ENCODE data around the gene CLINT1.

CLINT1 gene

DNA sequence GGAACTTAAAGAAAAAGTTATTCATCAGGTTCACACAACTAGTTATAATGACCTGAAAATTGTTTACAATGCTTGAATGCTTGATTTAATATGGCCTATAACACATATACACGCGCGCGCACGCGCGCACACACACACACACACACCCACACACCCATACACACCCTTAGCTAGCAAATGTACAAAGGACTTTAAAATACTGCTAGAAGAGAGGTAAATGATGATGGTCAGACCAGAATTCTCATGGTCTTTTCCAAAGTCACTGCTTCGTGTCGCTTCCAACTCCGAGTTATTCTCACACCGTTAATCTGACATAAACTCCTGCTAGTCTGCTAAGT is 109.5 kb downstream of the CLINT1 start:
- Histone ChIP-seq H3K9ac (ENCODE audit: insufficient read length) (no peak overlapping the region), H3K9me3 (ENCODE audit: low read depth, low read length) (no peaks in the 10 kb centered on the region), H3K4me3 (no peak overlapping the region), H3K27ac (no peak overlapping the region), H3K36me3 (ENCODE audit: insufficient read depth, low read length) (peaks cover 9% of the 10 kb centered on the region; the same call in 1 of the 2 replicates)
- no peak for DNase-seq (ENCODE audit: low read depth, low spot score)
- no peak for TF ChIP-seq POLR2AphosphoS5 (IDR thresholded peaks at IDR 0.05; ENCODE audit: borderline replicate concordance, low read depth, low read length)
- TF ChIP-seq EZH2 (IDR thresholded peaks at IDR 0.05): no peak
- no peak for TF ChIP-seq FOXP2 (optimal IDR thresholded peaks at IDR 0.05; ENCODE audit: control extremely low read depth, extremely low read length, insufficient read depth)

DNA sequence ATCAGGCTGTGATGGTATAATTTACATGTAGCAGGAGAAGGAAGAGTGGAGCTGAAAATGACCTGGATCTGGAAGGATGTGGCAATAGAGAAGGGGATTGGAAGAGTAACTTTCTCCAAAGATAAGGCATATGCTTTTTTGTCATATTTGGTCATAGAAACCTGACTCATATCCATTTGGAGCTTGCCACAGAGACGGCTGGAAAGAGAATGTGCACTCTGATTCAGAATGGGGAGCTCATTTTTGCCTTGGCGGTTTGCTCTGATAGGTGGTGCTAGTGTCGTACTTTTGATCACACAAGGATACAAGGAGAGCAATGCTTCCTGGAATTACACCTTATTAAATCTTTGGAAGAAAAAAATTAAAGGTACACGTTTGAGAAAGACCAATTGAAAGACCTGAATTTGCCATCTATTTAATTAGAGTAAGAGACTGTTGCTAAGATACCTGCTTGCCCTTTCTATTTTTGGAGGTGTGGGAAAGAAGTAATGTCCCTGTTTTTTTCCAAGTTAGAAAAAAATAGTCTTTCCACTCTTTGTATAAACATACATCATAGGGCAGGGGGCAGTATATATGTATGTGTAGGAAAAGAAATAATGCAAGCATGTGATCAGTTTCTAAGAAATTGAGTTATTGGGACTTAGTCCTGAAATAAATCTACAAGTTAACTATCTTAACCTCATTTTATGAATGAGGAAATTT is 110.0 kb downstream of the CLINT1 start:
- TF ChIP-seq POLR2AphosphoS5 (IDR thresholded peaks at IDR 0.05; ENCODE audit: borderline replicate concordance, low read depth, low read length) (no peak), EZH2 (IDR thresholded peaks at IDR 0.05) (no peak), FOXP2 (optimal IDR thresholded peaks at IDR 0.05; ENCODE audit: control extremely low read depth, extremely low read length, insufficient read depth) (no peak)
- Histone ChIP-seq H3K4me3 (no peak overlapping the region), H3K36me3 (ENCODE audit: insufficient read depth, low read length) (peaks cover 6% of the 10 kb centered on the region; the same call in 1 of the 2 replicates), H3K9me3 (ENCODE audit: low read depth, low read length) (no peaks in the 10 kb centered on the region), H3K9ac (ENCODE audit: insufficient read length) (no peak overlapping the region), H3K27ac (no peak overlapping the region)
- no peak for DNase-seq (ENCODE audit: low read depth, low spot score)

GRCh38 chr5:157747766-157748700 is 110.9 kb downstream of the CLINT1 start:
- Histone ChIP-seq H3K27ac (peak overlapping the region; percentile 60; the same call in 1 of the 2 replicates), H3K36me3 (ENCODE audit: insufficient read depth, low read length) (no peaks in the 10 kb centered on the region), H3K9me3 (ENCODE audit: low read depth, low read length) (no peaks in the 10 kb centered on the region), H3K4me3 (no peak overlapping the region), H3K9ac (ENCODE audit: insufficient read length) (peak overlapping the region; percentile 13)
- TF ChIP-seq POLR2AphosphoS5 (IDR thresholded peaks at IDR 0.05; ENCODE audit: borderline replicate concordance, low read depth, low read length): no peak
- no peak for TF ChIP-seq EZH2 (IDR thresholded peaks at IDR 0.05)
- no peak for TF ChIP-seq FOXP2 (optimal IDR thresholded peaks at IDR 0.05; ENCODE audit: control extremely low read depth, extremely low read length, insufficient read depth)
- DNase-seq (ENCODE audit: low read depth, low spot score): no peak

GRCh38 chr5:157747173-157747740 is 111.7 kb downstream of the CLINT1 start:
- no peak for TF ChIP-seq EZH2 (IDR thresholded peaks at IDR 0.05)
- TF ChIP-seq FOXP2 (optimal IDR thresholded peaks at IDR 0.05; ENCODE audit: control extremely low read depth, extremely low read length, insufficient read depth): no peak
- TF ChIP-seq POLR2AphosphoS5 (IDR thresholded peaks at IDR 0.05; ENCODE audit: borderline replicate concordance, low read depth, low read length): no peak

GRCh38 chr5:157745041-157745456 is 113.9 kb downstream of the CLINT1 start:
- H3K27ac ChIP-seq: no peak overlapping the region
- H3K36me3 ChIP-seq (ENCODE audit: insufficient read depth, low read length): 0 out of 2 replicates have a peak, but pooled peaks cover 1% of the 10 kb centered on the region
- TF ChIP-seq FOXP2 (optimal IDR thresholded peaks at IDR 0.05; ENCODE audit: control extremely low read depth, extremely low read length, insufficient read depth) (no peak), POLR2AphosphoS5 (IDR thresholded peaks at IDR 0.05; ENCODE audit: borderline replicate concordance, low read depth, low read length) (no peak), EZH2 (IDR thresholded peaks at IDR 0.05) (no peak)
- no peak for DNase-seq (ENCODE audit: low read depth, low spot score)
- peak overlapping the region; percentile 82 for H3K9ac ChIP-seq (ENCODE audit: insufficient read length)
- H3K9me3 ChIP-seq (ENCODE audit: low read depth, low read length): no peaks in the 10 kb centered on the region
- H3K4me3 ChIP-seq: peak overlapping the region; percentile 92

More at GRCh38 chr5:157747173-157747740, 111.7 kb downstream of the CLINT1 start:
- Histone ChIP-seq H3K9me3 (ENCODE audit: low read depth, low read length) (no peaks in the 10 kb centered on the region), H3K4me3 (no peak overlapping the region), H3K36me3 (ENCODE audit: insufficient read depth, low read length) (no peaks in the 10 kb centered on the region), H3K9ac (ENCODE audit: insufficient read length) (peak overlapping the region; percentile 13), H3K27ac (peak overlapping the region; percentile 60; the same call in 1 of the 2 replicates)
- no peak for DNase-seq (ENCODE audit: low read depth, low spot score)

- Histone ChIP-seq H3K9me3 (ENCODE audit: low read depth, low read length) (no peaks in the 10 kb centered on the region), H3K27ac (no peak overlapping the region), H3K9ac (ENCODE audit: insufficient read length) (peak overlapping the region; percentile 82), H3K4me3 (peak overlapping the region; percentile 92), H3K36me3 (ENCODE audit: insufficient read depth, low read length) (peaks cover 8% of the 10 kb centered on the region; the same call in 1 of the 2 replicates)
- TF ChIP-seq EZH2 (IDR thresholded peaks at IDR 0.05) (no peak), POLR2AphosphoS5 (IDR thresholded peaks at IDR 0.05; ENCODE audit: borderline replicate concordance, low read depth, low read length) (no peak), FOXP2 (optimal IDR thresholded peaks at IDR 0.05; ENCODE audit: control extremely low read depth, extremely low read length, insufficient read depth) (no peak)
- DNase-seq (ENCODE audit: low read depth, low spot score): no peak
These were observed 114.6 kb downstream of the CLINT1 start for GRCh38 chr5:157744051-157745011.
